HL-60 (cell line): ENCODE data around the gene DBNL.

Experiments used
- DNase-seq, 2 experiments: peaks; one replicate each; pipeline ENCODE4 v3.0.0-alpha.2; 2010 to 2020; ENCODE audit warnings: low read depth in 1 of 2, low spot score in 1 of 2
- H3K27ac ChIP-seq: fragments of 250-450 bp; sonication (Bioruptor Pico); replicated peaks from 2 replicates; pipeline ENCODE4 v1.5.1; 2020; ENCODE audit warnings: mild to moderate bottlenecking, moderate library complexity
- H3K27me3 ChIP-seq: fragments of 250-450 bp; sonication (Bioruptor Pico); 2 replicates; pipeline ENCODE4 v1.5.1; 2021; ENCODE audit warnings: mild to moderate bottlenecking, moderate library complexity; ENCODE audit not compliant: insufficient read depth, poor library complexity, severe bottlenecking
- H3K4me3 ChIP-seq: replicated peaks from 2 replicates; pipeline ENCODE4 v1.5.1; 2011; ENCODE audit warnings: mild to moderate bottlenecking, control low read depth, low read length; ENCODE audit not compliant: insufficient read depth
- CTCF ChIP-seq: IDR thresholded peaks from one replicate; pipeline ENCODE4 v1.5.1; 2011; ENCODE audit warnings: low read length, control low read depth, inconsistent platforms; ENCODE audit not compliant: insufficient read depth
- GABPA ChIP-seq: IDR thresholded peaks from 2 replicates; pipeline ENCODE4 v1.6.1; 2012; ENCODE audit warnings: low read depth
- POLR2AphosphoS5 ChIP-seq: IDR thresholded peaks from 2 replicates; pipeline ENCODE4 v1.6.1; 2012; ENCODE audit warnings: low read depth
- REST ChIP-seq: IDR thresholded peaks from 2 replicates; pipeline ENCODE4 v1.6.1; 2012; ENCODE audit warnings: low read depth; ENCODE audit not compliant: insufficient replicate concordance
- SPI1 ChIP-seq: IDR thresholded peaks from 2 replicates; pipeline ENCODE4 v1.6.1; 2012; ENCODE audit warnings: low read depth, mild to moderate bottlenecking, borderline replicate concordance

The DBNL gene

DNA sequence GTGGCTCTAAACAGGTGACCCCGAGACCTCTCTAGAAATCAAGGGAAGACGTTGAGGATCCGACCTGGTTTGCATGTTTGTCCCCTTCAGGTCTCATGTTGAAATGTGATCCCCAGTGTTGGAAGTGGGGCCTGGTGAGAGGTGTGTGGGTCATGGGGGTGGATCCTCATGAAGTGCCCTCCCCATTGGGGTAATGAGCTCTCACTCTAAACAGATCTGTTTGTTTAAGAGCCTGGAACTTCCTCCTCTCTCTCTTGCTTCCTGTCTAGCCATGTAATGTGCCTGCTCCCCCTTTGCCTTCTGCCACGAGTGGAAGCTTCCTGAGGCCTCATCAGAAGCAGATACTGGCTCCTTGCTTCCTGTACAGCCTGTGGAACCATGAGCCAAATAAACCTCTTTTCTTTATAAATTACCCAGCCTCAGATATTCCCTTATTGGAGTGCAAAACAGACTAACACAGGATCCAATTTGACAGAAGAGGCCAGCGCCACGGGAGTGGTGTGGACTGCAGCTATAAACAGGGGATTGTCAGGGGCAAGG is 48.7 kb downstream of the DBNL start:
- TF ChIP-seq CTCF (no peak), GABPA (no peak), SPI1 (no peak), POLR2AphosphoS5 (no peak), REST (no peak)
- DNase-seq = peak in 1 of 2 experiments; percentile 30
- Histone ChIP-seq H3K27ac (0 out of 2 replicates have a peak overlapping the region, but pooled peaks have one; percentile 9), H3K27me3 (no peaks in the 10 kb centered on the region), H3K4me3 (no peak overlapping the region)

- no peak overlapping the region for H3K4me3 ChIP-seq
- TF ChIP-seq POLR2AphosphoS5 = no peak
- no peak for TF ChIP-seq CTCF
- TF ChIP-seq SPI1 = no peak
- TF ChIP-seq REST = no peak
- no peak for TF ChIP-seq GABPA
- H3K27ac ChIP-seq = no peak overlapping the region
- no peak for DNase-seq
- no peaks in the 10 kb centered on the region for H3K27me3 ChIP-seq
These were observed 49.9 kb downstream of the DBNL start for GRCh38 chr7:44094365-44094764.

DNA sequence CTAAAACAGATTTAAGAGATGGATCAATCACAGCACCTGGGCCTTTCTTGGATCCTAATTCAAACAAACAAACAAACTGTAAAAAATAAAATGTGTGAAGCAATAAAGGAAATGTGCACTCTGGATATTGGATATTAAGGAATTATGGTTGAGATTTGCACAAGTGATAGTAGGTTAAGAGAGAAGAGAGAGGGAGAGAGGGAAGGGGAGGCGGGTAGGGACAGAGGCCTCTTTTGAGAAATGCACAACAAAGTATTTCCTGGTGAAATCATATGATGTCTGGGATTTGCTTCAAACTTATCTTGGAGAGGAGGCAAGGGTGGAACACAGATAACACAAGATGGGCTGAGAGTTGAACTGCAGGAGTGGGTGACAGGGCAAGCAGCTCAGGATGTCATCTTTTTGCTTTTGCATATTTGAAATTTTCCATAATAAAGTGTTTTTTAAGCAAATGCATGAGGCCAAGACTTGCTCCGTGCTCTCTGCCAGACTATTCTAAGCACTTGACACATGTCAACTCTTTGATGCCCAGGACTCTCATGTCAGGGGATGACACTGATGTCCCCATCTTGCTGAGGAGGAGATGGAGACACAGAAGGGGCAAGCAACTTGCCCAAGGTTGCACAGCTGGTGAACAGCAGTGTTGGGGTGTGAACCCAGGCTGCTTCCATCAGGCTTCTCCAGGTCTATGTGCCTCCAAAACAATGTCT is 50.5 kb downstream of the DBNL start:
- Histone ChIP-seq H3K27me3 (no peaks in the 10 kb centered on the region), H3K27ac (no peak overlapping the region), H3K4me3 (no peak overlapping the region)
- TF ChIP-seq REST (no peak), CTCF (no peak), GABPA (no peak), SPI1 (no peak), POLR2AphosphoS5 (no peak)
- DNase-seq = no peak
